HG03103 (cell line): ENCODE results near the gene GFOD1.

Source experiments
- ATAC-seq: cut with Tn5 transposase; IDR thresholded peaks from one replicate; pipeline ENCODE4 v1.9.1; 2021; ENCODE audit warnings: low read depth; ENCODE audit not compliant: unreplicated experiment

GFOD1 gene

GRCh38 chr6:13362412-13362811 is 125.0 kb downstream of the GFOD1 start:
- ATAC-seq, result no peak

GRCh38 chr6:13360671-13361540 is 126.5 kb downstream of the GFOD1 start:
- no peak for ATAC-seq

GRCh38 chr6:13359287-13359686 is 128.1 kb downstream of the GFOD1 start:
- no peak for ATAC-seq

- no peak for ATAC-seq
Measured at GRCh38 chr6:13358511-13358910, 128.9 kb downstream of the GFOD1 start.

DNA sequence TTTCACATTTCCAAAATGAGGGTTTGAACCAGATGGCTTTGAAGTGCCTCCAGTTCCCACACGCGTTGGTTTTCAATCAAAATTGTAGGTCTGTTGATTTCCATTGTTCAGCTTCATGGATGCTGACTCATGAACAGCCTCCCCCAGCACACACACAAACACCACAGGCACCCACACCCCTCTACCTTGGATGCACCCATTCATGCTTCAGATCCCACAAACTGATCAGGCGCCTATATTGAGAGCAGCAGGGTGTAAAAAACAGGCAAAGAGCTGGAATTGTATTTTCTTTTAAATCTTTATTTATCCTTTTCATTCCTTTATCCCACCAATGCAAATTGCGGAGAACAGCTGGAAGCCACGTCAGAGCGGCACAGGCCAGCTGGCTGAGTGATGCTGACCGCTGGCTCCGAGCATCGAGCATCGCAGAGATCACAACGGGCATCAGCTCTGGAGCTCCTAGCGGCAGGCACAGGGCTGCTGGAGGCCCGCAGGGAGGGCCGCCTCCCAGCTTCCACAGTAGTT is 129.8 kb downstream of the GFOD1 start:
- ATAC-seq, result no peak

- ATAC-seq, result peak; percentile 80
Measured at GRCh38 chr6:13355999-13356785, 131.2 kb downstream of the GFOD1 start.

DNA sequence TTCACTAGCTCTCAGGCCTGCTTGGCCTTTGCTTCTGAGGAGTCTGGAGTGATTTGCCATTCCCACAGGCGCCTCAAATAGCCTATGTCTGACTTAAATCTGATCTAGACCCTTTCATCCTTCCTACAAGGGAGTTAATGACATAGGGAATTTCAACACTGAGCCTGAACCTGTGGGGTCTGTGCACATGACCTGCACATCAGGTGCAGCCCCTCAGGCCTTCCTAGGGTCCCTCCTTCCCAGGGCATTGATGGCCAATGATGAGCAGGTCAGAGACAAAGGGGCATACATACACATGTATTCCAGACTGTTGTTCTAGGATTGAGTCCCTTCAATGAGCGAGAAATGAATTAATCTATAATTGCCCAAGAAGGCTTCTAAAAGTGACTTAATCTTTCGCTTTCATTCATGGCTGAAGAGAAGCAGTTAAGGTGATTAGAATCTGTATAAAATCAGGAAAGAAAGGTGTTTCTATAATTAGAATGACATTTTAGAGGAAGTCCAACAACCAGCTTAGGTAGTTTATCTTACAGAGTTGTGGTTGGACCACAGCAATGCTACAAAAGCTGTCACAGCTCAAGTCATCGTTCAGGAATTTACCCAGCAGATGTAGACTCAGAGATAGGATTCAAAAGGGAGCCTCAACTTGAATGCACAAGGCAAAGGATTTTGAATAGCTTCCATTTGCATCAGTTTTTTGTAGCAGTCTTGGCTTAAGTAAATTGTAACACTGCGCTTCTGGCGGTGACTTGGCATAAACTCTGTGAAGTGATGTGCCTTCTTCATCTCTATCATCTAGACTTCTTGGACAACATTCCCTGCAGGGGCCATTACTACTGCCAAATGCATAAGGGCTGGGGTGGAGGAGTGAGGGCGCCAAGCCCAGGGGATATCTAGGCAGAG is 132.1 kb downstream of the GFOD1 start:
- peak; percentile 33 for ATAC-seq

- ATAC-seq, result no peak
Measured at GRCh38 chr6:13354331-13355042, 132.9 kb downstream of the GFOD1 start.

- ATAC-seq, result no peak
Measured at GRCh38 chr6:13352165-13352564, 135.2 kb downstream of the GFOD1 start.

- no peak for ATAC-seq
Measured at GRCh38 chr6:13351271-13351670, 136.1 kb downstream of the GFOD1 start.

GRCh38 chr6:13349811-13350506 is 137.4 kb downstream of the GFOD1 start:
- ATAC-seq, result no peak

DNA sequence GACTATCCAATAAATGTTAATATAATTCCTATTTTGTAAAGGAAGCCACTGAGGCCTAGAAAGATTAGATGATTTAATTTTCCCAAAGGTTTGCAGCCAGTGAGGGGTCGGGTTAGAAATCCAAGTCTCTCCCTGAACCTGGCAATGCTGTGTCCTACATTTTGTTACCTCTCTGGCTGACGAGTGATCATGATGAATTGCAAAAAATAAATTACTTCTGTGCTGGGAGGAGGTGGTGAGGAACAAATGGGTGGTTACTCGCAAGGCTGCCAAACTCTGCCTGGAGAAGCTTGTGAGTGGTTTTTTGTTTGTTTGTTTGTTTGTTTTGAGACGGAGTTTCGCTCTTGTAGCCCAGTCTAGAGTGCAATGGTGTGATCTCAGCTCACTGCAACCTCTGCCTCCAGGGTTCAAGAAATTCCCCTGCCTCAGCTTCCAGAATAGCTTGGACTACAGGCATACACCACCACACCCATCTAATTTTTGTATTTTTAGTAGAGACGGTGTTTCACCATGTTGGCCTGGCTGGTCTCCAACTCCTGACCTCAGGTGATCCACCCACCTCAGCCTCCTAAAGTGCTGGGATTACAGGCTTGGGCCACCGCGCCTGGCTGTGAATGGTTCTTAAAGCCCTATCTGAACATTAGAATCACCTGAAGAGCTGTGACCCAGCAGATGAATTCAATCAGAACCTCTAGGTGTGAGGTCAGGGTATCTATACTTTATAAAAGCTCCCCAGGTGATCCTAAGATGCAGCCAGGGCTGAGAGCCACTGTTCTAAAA is 138.9 kb downstream of the GFOD1 start:
- no peak for ATAC-seq

GRCh38 chr6:13346245-13346644 is 141.2 kb downstream of the GFOD1 start:
- no peak for ATAC-seq

DNA sequence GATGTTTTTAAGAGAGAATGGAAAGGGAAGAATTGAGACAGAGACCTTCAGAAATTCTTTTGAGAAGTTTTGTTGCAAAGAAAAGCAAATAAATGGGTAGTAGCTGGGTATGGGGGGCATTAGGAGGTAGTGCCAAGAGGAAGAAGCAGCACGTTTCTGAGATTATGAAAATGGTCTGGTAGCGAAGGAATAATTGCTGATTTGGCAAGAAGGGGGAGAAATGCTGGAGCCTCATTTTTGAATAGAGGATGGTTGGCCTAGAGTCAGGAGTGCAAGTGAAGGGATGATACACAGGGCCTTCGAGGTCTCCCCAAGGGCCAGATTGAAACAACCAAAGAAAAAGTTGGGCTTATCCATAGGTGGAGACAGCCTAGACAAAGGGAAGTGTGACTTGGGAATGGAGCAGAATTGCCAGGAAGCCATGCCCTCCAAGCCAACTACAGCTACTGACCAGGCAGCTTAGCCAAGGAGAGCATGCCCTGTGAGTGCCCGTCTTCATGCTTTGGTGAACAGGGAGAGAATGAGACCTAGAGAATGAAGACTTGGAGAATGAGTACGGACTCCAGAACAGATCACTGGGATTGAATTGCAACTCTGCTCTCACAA is 144.9 kb downstream of the GFOD1 start:
- ATAC-seq, result no peak

GRCh38 chr6:13339863-13340630 is 147.4 kb downstream of the GFOD1 start:
- ATAC-seq, result no peak

DNA sequence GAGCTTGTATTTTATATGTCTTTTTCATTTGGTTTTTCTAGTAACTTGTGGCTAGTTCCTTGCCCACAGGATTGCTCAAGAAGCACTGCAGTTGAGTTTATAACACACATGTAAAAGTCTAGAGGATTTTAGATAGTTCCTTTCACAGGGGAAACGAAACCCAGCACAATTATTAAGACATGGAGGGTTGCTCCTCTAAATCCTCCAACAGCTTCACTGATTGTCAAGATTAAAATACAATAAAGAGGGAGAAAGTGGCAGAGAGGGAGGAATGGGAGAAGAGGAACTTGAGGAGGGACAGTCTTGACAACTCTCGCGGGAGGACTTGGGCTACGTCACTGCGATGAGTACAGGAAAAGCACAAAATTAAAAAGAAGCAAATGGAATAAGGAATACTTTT is 149.4 kb downstream of the GFOD1 start:
- ATAC-seq, result no peak

DNA sequence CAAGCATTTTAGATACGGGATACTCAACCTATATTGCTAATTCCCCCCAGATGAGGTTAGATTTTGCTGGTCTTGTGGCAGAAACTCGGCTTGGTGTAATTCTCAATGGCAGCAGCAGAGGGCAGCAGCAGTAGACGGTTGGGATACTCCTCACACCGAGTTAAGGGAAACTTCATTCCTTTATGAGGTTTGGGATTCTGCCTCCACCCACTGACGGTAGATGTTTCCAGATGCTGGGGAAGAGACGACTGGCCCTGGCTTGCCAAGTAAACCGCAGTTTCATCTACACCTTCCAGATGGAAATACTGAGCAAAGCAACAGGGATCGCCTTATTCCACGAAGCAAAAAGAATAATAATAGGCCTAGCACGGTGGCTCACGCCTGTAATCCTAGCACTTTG is 150.8 kb downstream of the GFOD1 start:
- no peak for ATAC-seq
